GM21423 (cell line): ENCODE data around the gene MYEOV.

Source experiments
- ATAC-seq: cut with Tn5 transposase; IDR thresholded peaks from one replicate; pipeline ENCODE4 v1.9.1; 2021; ENCODE audit warnings: mild to moderate bottlenecking, moderate library complexity; ENCODE audit not compliant: unreplicated experiment

Gene MYEOV

DNA sequence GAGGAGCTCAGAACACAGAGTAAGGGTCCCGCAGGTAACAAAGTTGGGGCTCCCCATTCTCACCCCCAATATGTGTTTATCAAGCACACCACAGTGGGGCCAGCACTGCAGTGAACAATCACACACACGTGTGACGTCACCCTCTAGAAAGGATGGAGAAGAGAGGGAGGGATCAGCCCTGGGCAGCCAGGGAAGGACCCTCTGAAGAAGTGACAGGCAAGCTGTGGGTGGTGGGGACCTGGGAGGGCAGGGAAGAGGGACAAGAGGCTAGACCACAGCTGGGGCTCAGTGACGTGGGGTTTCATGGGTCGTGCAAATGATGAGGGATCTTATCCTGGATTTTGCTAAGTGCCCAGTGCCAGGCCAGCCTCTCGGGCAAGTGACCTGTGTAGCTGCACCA is 28.7 kb upstream of the MYEOV start:
- ATAC-seq = no peak

DNA sequence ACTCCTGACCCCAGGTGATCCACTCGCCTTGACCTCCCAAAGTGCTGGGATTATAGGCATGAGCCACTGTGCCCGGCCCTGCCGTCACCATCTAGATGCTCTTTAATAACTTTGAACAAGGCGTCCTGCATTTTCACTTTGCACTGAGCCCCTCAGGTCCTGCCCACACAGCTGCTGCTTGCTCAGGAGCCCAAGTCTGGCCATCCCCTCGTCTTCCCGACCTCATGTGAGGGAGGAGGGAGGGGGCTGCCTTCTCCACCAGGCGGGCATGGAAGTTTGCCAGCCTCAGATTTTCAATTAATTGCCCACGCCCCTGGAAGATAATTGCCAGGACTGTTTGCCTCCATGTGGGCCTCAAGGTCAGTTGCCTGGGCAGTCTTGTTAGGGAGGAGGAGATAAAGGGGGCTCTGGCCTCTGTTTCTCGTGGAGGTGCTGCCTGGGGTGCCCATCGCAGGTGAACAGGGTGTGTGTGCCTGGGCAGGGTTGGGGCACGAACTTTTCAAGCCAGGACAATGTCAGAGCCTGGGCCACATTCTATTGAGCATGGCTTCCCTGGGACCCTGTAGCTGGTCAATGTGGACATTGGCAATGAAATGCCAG is 27.9 kb upstream of the MYEOV start:
- no peak for ATAC-seq

- no peak for ATAC-seq
Observed at GRCh38 chr11:69267395-69267805, 26.6 kb upstream of the MYEOV start.

GRCh38 chr11:69268911-69269310 is 25.0 kb upstream of the MYEOV start:
- no peak for ATAC-seq

DNA sequence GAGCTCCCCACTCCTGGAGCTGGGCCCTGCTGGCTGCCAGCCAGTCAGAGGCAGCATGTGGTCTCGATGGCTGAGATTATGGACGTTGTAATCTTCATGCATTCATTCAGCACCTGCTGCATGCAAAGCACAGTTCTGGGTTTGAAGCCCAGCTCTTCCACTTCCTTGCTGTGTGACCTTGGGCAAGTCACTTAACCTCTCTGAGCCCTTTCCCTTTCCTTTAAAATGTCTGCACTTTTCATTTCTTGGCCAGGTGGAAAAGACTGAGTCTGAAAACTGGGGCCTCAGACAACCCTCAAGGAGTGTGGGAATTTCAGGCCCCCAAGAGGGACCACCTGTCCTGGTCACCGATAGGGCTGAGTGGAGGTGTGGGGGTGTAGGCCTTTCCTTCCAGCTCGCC is 24.6 kb upstream of the MYEOV start:
- no peak for ATAC-seq

DNA sequence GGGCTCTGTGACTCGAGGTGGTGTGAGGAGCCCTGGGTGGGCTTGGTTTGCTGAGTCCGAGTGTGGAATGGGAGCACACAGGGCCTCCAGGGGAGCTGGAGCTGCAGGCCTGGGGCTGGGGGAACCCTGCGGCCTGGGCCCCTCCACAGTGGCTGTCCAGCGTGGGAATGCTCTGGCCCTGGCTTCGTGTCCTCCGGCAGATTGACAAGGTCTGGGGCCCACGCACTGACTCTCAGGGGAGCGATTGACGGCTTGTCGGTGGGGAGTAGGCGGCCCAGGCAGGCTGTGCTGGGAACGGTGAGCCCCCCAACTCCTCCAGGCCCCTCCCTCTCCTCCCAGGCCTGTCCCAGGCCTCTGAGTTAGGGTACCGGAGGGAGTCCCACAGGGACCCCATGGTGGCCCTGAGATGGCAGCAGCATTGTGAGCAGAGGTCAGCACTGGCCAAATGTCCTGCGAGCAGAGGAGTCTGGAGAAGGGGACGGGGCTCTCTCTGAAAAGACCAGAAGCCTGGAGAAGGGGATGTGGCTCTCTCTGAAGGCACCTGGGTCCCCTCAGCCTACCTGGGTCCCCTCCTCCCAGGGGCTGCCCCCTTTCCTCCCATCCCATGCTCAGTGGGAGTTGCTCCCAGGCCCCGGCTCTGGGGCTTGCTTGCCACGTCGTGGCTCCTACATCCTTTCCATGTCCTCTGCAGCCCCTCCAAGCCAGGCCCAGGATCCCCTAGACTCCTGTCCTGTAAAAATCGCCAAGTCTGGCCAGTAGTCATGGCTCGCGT is 23.8 kb upstream of the MYEOV start:
- ATAC-seq = no peak

DNA sequence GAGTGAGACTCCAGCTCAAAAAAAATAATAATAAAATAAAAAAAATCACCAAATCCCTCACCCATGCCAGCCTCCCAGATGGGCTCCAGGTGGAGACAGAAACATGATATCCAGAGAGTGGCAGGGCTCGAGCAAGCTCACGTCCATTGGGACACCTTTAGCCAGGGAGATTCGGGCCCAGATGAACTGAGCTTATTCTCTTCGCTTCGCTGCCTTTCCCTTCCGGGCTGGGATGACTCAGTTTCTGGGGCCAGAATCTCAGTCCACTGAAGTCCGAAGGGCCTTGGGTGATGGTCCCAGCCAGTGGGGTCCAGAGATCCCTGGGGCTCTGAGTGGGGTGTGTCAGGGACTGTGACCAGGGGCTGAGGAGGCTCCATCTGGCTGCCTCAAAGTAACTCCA is 23.0 kb upstream of the MYEOV start:
- ATAC-seq = no peak

DNA sequence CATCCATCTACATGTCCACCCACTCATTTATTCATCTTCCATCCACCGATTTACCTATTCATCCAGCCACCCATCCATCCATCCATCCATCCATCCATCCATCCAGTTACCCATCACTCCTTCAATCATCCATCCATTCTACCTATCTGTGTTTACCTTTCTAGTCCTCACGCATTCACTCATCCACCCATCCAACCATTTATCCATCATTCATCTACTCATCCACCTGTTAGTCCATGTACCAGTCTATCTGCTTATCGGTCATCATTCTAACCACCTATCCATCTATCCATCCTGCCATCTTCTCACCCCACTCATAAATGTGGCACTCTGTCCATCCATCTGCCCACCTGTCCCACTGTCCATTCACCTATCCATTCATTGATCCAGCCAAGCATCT is 21.9 kb upstream of the MYEOV start:
- no peak for ATAC-seq

DNA sequence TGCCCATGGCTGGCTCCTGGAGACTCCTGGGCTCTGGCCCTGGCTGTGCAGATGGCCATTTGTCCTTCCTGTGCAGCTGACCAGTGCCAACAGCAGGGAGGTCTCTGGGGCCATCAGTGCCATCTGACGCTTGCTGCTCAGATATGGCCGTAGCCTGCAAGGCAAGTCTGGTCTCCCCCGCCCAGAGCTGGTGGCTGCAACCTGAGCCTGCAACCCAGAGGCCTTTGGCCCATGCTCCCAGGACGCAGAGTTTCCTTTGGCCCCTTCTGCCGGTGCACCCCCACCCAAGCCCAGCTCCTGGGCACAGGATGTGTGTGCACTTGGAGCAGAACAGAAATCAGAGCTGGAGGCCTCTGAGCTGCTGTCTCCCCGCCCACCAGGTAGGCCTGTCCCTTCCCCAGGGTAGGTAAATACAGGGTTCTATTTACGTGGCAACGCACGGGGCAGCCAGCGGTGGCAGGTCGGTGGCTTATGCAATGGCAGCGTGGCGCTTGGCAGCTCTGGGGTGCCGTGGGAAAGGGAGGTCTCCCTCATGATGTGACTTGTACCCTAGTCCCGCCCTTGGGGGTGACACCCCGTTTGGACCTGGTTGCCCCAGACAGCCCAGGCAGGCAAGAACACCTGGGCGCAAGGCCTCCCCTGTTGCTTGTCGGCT is 21.0 kb upstream of the MYEOV start:
- ATAC-seq = no peak

GRCh38 chr11:69273571-69273970 is 20.4 kb upstream of the MYEOV start:
- ATAC-seq = no peak

GRCh38 chr11:69274531-69275016 is 19.4 kb upstream of the MYEOV start:
- ATAC-seq = no peak

DNA sequence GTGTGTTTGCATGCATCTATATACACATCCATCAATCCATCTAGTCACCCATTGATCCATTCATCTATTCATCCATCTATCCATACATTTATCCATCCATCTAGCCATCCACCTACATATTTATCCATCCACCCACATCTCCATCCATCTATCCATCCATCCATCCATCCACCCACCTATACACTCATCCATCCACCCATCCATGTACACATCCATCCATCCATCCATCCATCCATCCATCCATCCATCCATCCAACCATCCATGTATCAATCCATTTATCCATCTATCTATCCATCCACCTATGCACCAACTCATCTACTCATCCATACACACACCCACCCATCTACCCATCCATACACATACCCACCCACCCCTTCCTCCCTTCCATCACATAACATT is 18.8 kb upstream of the MYEOV start:
- ATAC-seq = no peak

DNA sequence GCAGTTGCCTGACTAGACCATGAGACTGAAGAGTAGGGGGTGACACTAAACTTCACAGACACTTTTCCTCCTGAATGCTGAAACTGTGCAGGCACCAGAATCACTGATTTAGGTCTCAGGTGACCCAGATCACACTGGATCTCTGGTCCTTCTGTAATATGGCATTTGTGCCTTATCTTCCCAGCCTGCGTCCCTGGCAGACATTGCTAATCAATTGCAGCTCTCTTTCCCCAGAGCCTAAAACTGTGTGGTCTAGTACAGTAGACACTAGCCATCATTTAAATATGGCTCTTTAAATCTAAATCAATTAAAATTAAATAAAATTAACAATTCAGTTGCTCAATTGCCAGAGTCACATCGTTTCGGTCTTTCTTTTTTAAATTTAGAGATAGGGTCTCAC is 17.8 kb upstream of the MYEOV start:
- no peak for ATAC-seq

DNA sequence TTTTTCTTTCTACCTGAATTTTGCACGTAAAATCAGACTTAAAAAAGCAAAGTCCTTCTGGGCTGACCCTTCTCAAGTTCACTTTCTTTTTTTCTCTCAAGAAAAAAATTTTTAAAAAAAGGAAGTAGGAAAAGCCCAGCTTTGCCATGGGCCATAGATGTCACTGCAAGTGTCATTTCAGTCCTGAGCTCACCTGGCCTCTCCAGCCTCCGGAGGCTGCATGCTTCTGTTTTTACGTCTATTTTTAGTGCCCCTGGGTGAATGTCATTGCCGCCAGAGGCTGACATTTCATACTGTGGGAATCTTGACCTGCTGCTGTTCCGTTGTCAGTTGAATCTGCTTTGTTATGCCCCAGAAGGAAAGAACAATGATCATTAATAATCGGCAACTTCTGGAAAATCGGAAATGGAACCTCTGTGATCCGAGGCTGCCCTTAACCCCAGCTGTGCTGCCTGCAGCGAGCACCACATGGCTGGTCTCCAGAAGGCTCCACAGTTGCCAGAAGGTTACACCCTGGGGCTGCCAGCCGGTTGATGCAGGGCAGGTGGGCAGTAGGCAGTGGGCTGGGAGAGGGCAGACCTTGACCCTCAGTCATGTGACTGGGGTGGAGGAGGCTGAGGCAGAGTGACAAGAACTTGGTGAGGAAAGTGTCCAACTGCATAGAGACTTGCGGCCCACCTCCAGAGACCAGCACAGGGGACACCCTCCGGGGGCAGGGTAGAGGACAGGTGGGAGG is 16.7 kb upstream of the MYEOV start:
- no peak for ATAC-seq

GRCh38 chr11:69278091-69278867 is 15.7 kb upstream of the MYEOV start:
- no peak for ATAC-seq

GRCh38 chr11:69280451-69280850 is 13.5 kb upstream of the MYEOV start:
- ATAC-seq = no peak

DNA sequence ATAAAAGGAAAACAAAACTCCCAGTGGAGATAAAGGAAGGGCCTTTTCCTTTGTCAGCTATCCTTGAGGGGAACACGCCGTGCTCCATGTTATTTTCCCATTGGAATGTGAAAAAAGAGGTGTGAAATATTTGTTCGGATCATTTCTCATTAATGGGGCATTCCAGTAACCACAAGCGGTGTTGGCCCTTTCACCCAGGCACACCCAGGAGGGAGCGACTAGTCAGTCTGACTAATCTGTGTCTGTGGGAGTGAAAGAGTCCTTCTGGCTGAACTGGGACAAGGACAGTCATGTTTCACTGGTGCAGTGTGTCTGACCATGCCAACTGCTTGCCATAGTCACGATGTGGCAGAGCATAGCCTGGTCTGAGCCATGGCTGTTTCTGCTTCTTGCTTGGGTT is 13.0 kb upstream of the MYEOV start:
- ATAC-seq = no peak

DNA sequence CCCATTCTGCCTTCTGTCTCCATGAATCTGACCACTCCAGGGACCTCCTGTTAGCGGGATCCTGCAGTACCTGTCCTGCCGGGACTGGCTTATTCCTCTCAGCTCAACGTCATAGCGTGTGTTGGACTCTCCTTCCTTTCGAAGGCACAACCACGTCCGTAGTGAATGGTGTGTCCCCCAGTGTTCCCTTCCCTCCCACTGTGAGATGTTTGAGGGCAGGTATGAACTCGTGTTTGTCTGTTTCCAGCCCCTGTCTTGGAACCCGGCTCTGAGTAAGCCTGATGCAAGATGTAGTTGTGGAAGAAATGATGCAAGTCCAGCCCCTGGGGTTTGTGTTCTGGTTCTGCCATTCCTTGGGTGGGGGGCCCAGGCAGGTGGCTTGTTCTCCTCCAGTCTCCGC is 10.5 kb upstream of the MYEOV start:
- ATAC-seq = no peak

- no peak for ATAC-seq
Observed at GRCh38 chr11:69284081-69284511, 9.9 kb upstream of the MYEOV start.

DNA sequence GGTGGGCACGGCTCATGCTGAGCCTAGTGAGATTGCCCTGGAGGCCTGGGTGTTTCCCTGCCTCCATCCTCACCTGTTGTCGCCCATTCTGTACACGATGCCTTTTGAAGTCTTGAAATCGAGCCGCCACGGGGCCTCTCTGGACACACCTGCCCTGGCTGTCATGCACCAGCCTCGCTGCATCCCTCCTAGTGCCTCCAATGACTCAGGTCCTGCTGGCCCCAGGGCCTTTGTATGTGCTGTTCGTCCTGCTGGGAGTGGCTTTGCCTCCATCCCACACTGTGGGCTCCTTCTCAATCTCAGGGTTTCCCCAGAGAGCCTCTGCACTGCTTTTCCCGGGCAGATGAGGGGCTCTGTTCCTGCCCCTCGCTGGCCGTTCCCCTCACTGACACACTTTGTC is 8.9 kb upstream of the MYEOV start:
- no peak for ATAC-seq

- no peak for ATAC-seq
Observed at GRCh38 chr11:69285766-69286165, 8.2 kb upstream of the MYEOV start.
